HG02588 (cell line): ENCODE data around the gene CIDEB.

ENCODE experiments used
- ATAC-seq: cut with Tn5 transposase; IDR thresholded peaks from one replicate; pipeline ENCODE4 v1.9.1; 2021; ENCODE audit warnings: mild to moderate bottlenecking, moderate library complexity; ENCODE audit not compliant: unreplicated experiment

Gene CIDEB

GRCh38 chr14:24271134-24271833 lies 36.5 kb downstream of the CIDEB start, which contains the start of gene RABGGTA:
TSS of gene RABGGTA (minus strand) at chr14:24271597. CDS start at chr14:24271115, 482 bp downstream.
- peak; percentile 88 for ATAC-seq

DNA sequence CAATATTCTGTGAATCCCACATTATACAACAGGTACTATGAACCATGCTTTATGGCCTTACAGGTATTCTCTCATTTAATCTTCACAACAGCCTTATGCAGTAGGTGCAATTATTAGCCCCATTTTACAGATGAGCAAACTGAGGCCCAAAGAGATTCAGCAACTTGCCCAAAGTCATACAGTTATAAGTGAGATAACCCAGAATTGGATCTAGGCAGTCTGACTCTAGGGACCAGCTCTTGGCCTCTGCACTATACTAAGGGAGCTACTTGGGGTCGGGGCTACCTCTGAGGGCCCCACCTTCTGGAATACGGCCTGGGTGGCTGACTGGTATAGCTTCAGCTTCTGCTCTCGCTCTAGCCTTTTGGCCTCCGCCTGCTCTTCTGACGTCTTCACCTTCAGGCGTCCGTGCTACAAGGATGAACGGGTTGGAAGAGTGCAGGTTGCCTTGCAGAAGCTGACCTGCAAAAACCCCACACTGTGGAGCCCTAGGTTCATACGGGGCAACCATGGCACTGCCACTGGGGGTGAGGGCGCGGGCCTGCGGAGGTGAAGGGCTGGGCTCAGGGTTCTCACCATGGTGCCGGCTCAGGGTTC lies 37.1 kb downstream of the CIDEB start:
- no peak for ATAC-seq

GRCh38 chr14:24269910-24270536 lies 37.8 kb downstream of the CIDEB start:
- no peak for ATAC-seq

GRCh38 chr14:24269368-24269767 lies 38.4 kb downstream of the CIDEB start:
- ATAC-seq, result no peak

GRCh38 chr14:24268225-24268624 lies 39.6 kb downstream of the CIDEB start:
- ATAC-seq, result no peak

- no peak for ATAC-seq
Observed at GRCh38 chr14:24267516-24267915, 40.3 kb downstream of the CIDEB start.

DNA sequence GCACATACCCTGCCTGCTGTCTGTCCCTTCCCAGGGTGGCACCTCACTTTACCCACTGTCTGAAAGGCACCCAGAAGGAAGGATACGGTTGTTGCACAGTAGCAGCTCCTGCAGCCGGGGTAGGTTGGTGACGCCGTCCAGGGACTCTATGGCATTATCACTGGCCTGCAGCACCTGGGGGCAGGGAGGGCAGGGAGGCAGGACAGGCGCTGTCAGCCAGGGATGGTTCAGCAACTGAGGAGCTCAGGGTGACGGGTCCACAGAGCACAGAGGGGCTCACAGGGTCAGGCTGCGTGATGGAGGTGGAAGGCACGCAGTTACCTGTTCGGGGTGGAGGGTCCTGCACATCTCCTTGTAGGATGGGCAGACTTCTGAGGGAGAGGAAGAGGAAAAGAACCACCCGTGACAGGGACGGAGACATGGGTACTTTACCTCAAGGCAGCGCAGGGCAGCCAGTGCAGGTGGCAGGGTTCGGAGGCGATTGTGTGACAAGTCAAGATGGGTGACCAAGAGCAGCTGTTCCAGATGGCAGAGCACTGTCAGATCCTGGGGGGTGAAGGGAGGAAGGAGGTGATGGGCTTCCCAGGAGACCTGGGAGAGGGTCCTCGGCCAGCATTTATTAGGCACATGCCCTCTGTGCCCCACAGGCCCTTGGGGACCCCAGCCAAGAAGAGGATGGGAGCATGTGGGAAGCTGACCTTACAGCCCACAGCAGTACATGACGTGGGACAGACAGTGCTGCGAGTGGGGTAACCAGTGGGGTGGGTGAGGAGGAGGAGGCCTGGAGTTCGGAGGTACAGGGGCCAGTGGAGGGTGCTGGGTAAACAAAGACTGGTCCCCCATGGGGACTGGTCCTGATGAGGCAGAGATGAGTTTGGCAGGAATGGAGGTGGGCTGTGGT lies 41.2 kb downstream of the CIDEB start:
- no peak for ATAC-seq

- no peak for ATAC-seq
Observed at GRCh38 chr14:24264298-24264697, 43.5 kb downstream of the CIDEB start.

DNA sequence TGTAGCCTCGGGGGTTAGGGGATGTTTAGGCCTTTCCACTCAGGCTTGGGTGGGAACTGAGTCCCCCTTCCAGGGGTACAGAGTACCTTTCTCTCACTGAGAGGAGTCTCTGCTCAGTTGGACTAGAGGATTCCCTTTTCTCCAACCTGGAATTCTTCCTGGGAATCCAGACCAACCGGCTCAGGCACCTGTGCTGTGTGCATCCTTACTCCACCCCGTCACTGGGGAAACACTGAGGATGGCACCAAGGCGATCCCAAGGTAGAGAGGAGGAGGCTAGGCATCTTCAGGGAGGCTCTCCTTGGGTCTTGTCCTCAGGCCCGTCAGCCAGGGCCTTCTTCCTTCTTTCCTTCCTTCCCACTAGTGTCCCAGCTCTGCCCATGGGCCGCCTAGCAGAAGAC lies 43.9 kb downstream of the CIDEB start:
- ATAC-seq, result no peak

- ATAC-seq, result no peak
Observed at GRCh38 chr14:24262821-24263733, 44.7 kb downstream of the CIDEB start, which contains the start of gene TGM1. TSS of gene TGM1 (minus strand) at chr14:24263177. CDS start at chr14:24262352, 825 bp downstream.

DNA sequence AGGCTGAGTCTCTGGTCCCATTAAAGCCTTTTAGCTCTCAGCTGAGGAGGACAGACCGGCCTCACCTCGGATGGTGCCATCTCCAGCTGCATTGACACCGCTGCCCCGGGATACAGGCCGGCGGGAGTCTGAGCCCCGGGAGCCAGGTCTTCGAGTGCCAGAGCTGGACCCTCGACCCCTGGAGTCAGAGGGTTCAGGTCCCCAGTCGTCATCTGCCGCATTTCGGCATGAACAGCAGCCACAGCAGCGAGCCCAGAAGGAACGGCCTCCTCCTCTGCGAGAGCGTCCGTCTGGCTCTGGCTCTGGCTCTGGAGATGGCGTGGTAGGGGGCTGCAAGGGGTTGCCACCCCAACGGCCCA lies 45.8 kb downstream of the CIDEB start:
- no peak for ATAC-seq

DNA sequence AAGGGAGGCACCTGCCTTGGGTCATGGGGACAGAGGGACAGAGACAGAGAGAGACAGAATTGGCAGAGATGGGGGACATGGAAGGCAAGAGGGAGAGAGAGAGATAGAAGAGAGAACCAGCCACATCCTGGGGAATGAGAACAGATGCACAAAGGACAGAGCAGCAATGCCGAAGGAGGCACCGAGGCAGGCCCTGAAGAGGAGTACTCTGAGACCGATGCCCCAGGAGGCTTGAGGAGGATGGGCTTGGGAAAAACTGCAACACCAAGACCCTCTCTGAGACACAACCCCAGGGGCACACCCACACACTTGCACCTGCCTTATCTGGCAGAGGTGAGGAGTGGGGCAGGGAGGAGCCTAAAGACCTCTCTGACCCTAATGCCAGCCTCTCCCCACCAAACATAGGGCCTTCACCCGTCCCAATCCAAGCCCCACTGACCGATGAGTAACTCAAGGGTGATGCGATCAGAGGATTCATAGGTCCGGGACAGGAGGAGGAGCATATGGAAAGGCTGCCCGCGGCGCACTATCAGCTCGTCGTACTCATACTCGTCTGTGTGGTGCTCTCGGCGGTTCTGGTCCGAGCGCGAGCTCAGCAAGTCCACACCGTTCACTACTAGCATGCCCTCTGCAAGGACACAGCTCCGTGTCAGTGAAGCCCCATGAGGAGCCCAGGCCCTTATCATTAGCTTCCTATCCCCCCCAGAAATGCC lies 46.4 kb downstream of the CIDEB start:
- no peak for ATAC-seq

DNA sequence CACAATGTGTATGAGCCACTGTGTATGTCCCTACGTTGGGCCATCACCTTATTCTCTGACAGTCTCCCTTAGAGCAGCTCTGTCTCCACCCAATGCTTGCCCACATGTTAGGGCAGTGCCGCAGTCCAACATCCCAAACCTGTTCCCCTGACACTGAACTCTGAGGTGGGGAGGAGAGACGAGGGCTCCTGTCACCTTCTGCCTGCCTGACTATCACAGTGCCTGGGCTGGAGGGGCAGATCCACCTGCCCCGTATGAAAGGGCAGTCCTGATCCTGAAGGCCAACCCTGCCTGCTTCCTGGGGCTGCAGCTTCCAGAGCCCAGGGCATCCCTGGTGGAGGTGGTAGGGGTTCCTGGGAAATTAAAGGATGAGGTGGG lies 47.0 kb downstream of the CIDEB start:
- ATAC-seq, result no peak

GRCh38 chr14:24260026-24260779 lies 47.6 kb downstream of the CIDEB start:
- ATAC-seq, result no peak

- ATAC-seq, result no peak
Observed at GRCh38 chr14:24259282-24260025, 48.3 kb downstream of the CIDEB start.

DNA sequence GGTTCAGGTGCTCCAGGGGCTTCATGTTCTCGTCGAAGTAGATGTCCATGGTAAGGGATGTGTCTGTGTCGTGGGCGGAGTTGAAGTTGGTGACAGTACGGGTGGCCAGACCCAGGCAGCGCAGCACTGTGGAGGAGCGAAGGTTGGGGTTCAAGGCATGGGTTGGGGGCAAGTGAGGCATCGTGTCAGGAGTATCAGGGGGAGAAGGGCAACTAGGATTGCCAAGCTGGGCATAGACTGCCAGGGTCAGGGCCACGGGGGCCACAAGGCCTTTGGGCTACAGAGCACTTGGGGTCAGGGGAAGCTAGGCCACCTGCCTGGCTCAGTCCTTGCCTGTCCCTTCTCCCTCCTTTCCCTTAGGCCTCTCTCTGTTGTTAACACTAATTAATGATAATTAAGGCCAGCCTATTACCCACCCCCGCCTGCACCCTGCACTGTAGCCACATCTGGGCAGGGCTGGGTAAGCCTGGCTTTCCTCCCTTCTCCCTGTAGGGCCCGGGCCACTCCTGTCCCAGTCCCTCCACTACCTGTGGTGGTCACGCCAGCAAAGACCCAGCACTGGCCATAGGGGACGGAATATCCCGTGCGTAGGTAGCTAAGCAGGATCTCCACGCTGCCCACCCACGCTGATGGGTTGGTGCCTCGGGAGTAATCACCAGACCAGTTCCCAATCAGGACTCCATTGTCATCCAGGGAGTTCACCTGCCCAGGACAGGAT lies 49.1 kb downstream of the CIDEB start:
- no peak for ATAC-seq

DNA sequence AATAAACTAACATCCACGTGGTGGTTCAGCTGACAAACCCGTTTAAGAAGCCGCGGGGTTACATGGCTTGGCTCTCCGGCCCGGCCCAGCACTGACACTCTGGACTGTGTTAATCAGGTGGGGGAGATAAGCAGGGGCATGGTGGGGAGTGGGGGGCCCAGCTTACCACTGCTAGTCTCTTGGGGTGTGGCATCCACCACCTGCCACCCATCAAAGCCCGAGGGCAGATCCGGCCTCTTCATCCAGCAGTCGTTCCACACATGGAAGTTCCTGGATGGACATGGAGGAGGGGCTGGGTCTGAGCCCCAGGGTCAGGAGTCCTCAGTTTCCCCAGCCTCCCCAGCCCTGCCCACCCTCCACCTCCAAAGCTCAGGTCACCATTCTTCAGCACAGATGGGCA lies 49.7 kb downstream of the CIDEB start:
- no peak for ATAC-seq

GRCh38 chr14:24256960-24257359 lies 50.8 kb downstream of the CIDEB start:
- no peak for ATAC-seq
